Skeletal muscle tissue (tissue), 4 donors: ENCODE measurements around the gene MEF2B. TPM values are rescaled to one million over a fixed set of nuclear protein-coding genes. Genes with fewer than 3 reads are reported as not detected.
A peak's percentile ranks its signal among the peaks of the same experiment; 100 is the strongest.

ENCODE experiments used
- H3K27ac ChIP-seq: one replicate; pipeline ENCODE4 v1.7.0; 2013; ENCODE audit warnings: mild to moderate bottlenecking, low read depth, low read length, inconsistent platforms
- H3K27me3 ChIP-seq, 3 donors: one replicate each; pipeline ENCODE4 v1.7.0; 2013; ENCODE audit warnings: low read length in 3 of 3; ENCODE audit not compliant: control insufficient read depth in 3 of 3, insufficient read depth in 3 of 3
- H3K36me3 ChIP-seq, 3 donors: one replicate each; pipeline ENCODE4 v1.7.0; 2013; ENCODE audit warnings: low read length in 3 of 3; ENCODE audit not compliant: control insufficient read depth in 3 of 3, insufficient read depth in 3 of 3
- H3K4me1 ChIP-seq, 3 donors: one replicate each; pipeline ENCODE4 v1.7.0; 2013; ENCODE audit warnings: low read length in 3 of 3, mild to moderate bottlenecking in 3 of 3; ENCODE audit not compliant: control insufficient read depth in 3 of 3, insufficient read depth in 3 of 3
- H3K4me3 ChIP-seq, 3 donors: one replicate each; pipeline ENCODE4 v1.7.0; 2013; ENCODE audit warnings: low read length in 3 of 3
- H3K9ac ChIP-seq, 3 donors: one replicate each; pipeline ENCODE4 v1.7.0; 2013; ENCODE audit warnings: low read length in 3 of 3, mild to moderate bottlenecking in 3 of 3, moderate library complexity in 2 of 3, low read depth in 1 of 3
- H3K9me3 ChIP-seq, 3 donors: one replicate each; pipeline ENCODE4 v1.7.0; 2013; ENCODE audit warnings: low read length in 3 of 3; ENCODE audit not compliant: control insufficient read depth in 3 of 3
- total RNA-seq: library from RNA; depleted of rRNA; stranded (reverse); fragments of >200 nt; gene quantifications from one replicate; pipeline ENCODE4 v1.2.3, GENCODE V29; 2014
- donor health status: Osteomylitis.

The MEF2B gene
- total RNA-seq, 1 donor from 2014 or later = not detected

DNA sequence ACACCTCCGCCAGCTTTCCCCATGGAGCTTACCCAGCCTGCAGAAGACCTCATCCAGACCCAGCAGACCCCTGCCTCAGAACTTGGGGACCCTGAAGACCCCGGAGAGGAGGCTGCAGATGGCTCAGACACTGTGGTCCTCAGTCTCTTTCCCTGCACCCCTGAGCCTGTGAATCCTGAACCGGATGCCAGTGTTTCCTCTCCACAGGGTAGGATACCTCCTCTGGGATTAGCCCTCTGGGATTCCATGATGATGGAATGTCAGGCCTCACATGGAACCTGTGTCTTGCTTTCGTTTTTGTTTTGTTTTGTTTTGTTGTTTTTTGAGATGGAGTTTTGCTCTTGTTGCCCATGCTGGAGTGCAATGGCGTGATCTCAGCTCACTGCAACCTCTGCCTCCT lies 23.9 kb upstream of the MEF2B start:
- peak overlapping the region; percentile 33 to 91 (median 89) for H3K9ac ChIP-seq
- H3K27ac ChIP-seq = no peak overlapping the region
- H3K27me3 ChIP-seq = no peaks in the 10 kb centered on the region
- peaks cover 35 to 37% (median 37%) of the 10 kb centered on the region in 3 donors for H3K4me1 ChIP-seq
- H3K9me3 ChIP-seq = no peaks in the 10 kb centered on the region
- H3K36me3 ChIP-seq = peaks cover 17 to 25% (median 22%) of the 10 kb centered on the region in 3 donors
- peak overlapping the region; percentile 87 to 93 (median 90) for H3K4me3 ChIP-seq

DNA sequence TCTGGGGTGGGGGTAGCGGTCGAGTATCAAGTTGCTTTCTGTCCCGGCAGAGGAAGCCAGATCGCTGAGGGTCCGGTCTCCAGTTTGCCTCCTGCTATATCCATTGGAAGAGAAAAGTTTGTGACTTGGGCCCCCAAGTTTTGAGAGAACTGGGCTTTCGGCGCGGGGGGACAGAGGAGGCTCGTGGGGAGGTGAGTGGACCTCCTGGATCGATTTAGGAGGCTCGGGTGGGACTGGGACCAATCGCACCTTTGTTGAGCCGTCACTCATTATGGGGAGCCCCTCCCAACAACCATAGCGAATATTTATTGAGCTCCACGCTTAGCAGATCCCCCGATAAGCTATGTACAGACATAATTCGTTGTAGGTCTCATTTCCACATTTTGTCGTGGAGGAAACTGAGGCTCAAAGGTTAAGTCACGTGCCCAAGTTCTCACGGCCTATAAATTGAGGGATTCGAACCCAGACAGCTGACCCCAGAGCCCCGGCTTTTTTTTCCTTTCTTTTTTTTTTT lies 22.9 kb upstream of the MEF2B start:
- Histone ChIP-seq H3K27me3 (no peaks in the 10 kb centered on the region), H3K27ac (peak overlapping the region; percentile 99), H3K4me3 (peak overlapping the region; percentile 87 to 93 (median 90)), H3K9ac (peak overlapping the region; percentile 89 to 91 (median 90)), H3K9me3 (no peaks in the 10 kb centered on the region), H3K36me3 (peaks cover 7 to 16% (median 12%) of the 10 kb centered on the region in 3 donors), H3K4me1 (peaks cover 35 to 37% (median 37%) of the 10 kb centered on the region in 3 donors)

DNA sequence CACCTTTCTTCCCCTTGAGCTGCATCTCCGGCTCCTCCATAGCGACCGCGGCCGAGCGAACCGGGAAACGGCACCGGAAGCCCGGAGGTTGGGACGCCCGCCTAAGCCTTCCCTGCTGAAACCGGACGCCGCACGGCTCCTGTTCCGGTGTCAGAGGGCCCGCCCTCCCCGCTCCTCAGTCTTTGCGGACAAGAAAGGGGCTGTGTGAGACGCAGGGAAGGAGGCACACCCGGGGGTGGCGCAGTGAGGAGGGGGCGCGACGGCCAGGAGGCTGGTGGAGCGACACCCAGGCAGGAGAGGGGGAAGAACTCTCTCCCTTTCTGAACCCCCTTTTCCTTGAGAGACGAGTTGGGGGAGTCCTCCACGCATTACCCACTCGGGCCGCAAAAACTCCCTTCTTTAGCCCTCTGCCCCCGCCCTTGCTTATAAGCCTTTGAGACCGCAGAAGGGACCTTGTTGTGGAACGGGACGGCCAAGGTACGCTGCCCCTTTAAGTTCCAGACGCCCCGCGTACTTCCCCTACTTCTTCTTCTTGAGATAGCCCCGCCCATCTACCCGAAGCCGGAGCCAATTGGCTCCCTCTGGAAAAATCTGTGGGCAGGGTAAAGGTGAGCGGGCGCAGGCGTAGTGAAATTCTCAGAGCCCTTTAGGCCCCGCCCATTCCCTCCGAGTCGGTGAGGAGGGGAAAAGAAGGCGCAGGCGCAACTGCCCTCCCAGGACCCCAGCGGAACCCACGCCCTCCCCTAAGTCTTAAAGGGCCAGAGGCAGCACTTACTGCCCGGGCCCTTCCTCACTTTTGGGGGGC lies 22.2 kb upstream of the MEF2B start, which contains the start of the genes BORCS8 and RFXANK:
Gene BORCS8, minus strand, starts transcription at position 75 of the 805 bp plus-strand sequence. Its CDS starts 35 bp downstream, at position 40.
Gene RFXANK, plus strand, starts transcription at position 181 of the 805 bp plus-strand sequence. CDS start 1,689 bp downstream, outside the sequence.
- Histone ChIP-seq H3K27ac (peak within 1 kb of the TSS; percentile 99), H3K27me3 (no peaks in the 10 kb centered on the region), H3K36me3 (peaks cover 6 to 13% (median 10%) of the 10 kb centered on the region in 3 donors), H3K9me3 (no peaks in the 10 kb centered on the region), H3K4me3 (peak within 1 kb of the TSS; percentile 95 to 99 (median 98)), H3K9ac (peak within 1 kb of the TSS; percentile 99 to 100 (median 100)), H3K4me1 (peaks cover 35 to 37% (median 37%) of the 10 kb centered on the region in 3 donors)

DNA sequence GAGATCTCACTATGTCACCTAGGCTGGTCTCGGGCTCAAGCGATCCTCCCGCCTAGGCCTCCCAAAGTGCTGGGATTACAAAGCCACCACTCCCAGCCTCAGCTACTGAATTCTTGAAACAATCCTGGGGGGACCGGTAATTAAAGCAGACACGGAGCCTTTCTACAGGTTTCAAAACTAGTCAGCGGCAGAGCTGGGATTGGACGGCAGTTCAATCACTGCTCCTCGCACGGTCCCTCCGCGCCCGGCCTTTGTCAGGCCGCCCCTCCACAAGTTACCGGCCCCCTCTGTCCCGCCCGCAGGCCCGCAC lies 21.7 kb upstream of the MEF2B start:
- peak overlapping the region; percentile 99 to 100 (median 100) for H3K9ac ChIP-seq
- H3K4me1 ChIP-seq = peaks cover 35 to 37% (median 37%) of the 10 kb centered on the region in 3 donors
- H3K27me3 ChIP-seq = no peaks in the 10 kb centered on the region
- H3K36me3 ChIP-seq = peaks cover 3 to 10% (median 4%) of the 10 kb centered on the region in 3 donors
- H3K4me3 ChIP-seq = peak overlapping the region; percentile 95 to 99 (median 98)
- H3K9me3 ChIP-seq = no peaks in the 10 kb centered on the region
- H3K27ac ChIP-seq = peak overlapping the region; percentile 99

DNA sequence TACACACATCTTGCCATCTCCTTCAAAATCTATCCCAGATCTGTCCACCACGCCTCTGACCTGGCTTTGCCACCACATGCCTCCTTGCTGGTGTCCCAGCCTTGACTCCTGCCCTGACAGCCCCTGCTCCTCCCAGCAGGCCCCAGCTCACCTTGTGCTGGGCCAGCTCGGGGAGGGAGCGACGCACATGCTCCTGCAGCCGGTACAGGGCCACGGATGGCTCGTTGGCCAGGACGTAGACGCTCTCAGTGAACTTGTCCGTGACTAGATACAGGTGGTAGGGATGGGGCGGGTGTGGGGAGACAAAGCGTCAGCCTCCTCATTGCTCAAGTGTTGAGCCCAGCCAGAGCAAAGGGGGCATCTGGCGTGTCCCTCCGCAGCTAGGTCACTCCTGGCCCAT lies 16.7 kb upstream of the MEF2B start:
- H3K27ac ChIP-seq = no peak overlapping the region
- no peaks in the 10 kb centered on the region for H3K27me3 ChIP-seq
- no peaks in the 10 kb centered on the region for H3K9me3 ChIP-seq
- H3K36me3 ChIP-seq = peaks cover 18 to 22% (median 20%) of the 10 kb centered on the region in 3 donors
- no peak overlapping the region for H3K9ac ChIP-seq
- H3K4me3 ChIP-seq = no peak overlapping the region
- H3K4me1 ChIP-seq = peaks cover 22 to 25% (median 24%) of the 10 kb centered on the region in 3 donors

DNA sequence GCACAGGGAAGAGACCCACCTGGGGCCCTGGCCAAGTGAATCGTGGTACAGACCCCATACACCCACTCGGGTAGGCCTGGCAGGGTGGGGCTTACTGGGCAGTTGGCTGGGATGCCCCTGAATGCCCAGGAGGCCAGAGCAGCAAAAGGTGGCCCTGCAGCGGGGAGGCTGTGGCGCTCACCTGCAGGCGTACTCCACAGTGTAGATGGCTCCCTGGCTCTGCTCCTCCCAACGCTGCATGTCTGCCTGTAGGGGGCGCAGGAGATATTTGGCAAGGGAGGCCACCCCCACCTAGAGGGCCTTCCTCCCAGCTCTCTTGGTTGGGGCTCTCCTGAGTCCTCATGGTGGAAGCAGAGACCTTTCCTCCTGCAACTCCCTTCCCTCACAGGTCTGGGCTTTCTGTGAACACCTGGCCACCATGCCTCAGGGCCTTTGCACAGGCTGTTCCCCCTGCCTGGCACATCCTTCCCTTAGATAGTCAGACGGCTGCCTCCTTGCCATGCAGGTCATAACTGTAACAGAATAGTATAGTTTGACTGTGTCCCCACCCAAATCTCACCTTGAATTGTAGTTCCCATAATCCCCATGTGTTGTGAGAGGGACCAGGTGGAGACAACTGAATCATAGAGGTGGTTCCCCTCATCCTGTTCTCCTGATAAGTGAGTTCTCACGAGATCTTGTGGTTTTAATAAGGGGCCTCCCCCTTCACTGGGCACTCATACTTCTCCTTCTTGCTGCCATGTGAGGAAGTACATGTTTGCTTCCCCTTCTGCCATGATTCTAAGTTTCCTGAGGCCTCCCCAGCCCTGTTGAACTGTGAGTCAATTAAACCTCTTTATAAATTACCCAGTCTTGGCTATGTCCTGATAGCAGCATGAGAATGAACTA lies 16.0 kb upstream of the MEF2B start:
- no peak overlapping the region for H3K9ac ChIP-seq
- no peak overlapping the region for H3K4me3 ChIP-seq
- H3K9me3 ChIP-seq = no peaks in the 10 kb centered on the region
- H3K4me1 ChIP-seq = peaks cover 20 to 21% (median 20%) of the 10 kb centered on the region in 3 donors
- peaks cover 22 to 28% (median 23%) of the 10 kb centered on the region in 3 donors for H3K36me3 ChIP-seq
- no peak overlapping the region for H3K27ac ChIP-seq
- H3K27me3 ChIP-seq = no peaks in the 10 kb centered on the region

DNA sequence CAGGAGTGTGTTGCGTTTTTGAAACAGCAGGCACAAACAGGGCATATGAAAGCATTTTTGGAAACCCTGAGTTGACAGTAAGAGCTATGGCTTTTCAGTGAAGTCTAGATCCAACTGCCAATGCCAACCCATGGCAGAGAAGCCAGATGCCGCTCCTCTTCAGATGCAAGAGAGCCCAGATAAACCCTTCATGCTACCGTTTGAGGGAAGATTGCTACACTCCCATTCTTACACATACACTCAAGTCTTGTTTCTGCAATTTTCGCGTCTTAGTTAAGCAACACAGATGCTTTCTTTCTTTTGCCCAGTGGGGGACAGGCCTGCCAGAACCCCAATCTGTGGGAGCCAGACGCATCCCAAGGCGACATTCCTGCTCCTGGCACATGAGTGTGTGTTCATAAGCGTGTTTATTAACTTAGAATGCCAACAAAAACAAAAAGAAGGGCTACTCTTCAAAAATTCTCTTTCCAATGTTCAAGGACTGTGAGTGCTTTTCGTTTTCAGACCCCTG lies 11.5 kb upstream of the MEF2B start:
- H3K36me3 ChIP-seq = peaks cover 38 to 48% (median 41%) of the 10 kb centered on the region in 3 donors

DNA sequence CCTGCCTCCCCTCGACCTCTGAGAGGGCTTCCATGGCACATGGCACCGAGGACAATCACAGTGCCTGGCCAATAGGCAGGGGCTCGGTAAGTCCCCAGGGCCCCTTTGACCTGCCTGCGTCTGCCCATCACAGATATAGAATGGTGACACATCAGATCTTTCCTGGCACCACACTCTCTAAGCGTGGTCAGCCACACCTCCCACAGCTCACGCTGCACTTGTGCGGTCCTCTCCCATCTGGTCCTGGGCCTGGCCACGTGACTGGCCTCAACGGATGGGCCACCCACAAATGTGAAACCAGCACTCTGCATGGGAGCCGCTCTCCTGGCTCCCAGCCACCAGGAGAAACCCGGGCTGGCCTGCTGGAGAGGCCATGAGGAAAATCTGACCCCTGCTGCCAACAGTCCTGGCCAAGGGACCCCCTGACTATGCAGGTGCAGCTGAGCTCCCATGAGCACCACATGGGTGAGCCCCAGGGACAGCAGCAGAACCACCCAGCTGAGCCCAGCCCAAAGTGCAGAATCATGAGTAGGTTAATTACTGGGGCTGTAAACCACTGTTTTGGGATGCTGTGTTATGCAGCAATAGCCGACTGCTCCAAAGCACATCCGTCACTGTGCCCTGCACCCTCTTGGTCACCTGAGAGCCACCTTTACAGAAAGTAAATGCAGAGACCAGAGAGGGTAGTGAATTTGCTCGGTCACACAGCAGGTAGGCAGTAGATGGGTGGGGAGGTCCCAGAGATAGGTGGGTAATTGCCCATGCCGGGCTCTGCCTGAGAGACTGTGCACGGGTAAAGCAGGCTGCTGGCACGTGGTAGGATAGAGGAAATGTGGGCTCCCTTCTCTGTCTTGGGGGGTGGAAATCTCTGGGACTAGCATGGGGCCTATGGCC lies 9.7 kb upstream of the MEF2B start:
- H3K9me3 ChIP-seq = no peaks in the 10 kb centered on the region
- H3K27me3 ChIP-seq = no peaks in the 10 kb centered on the region
- no peak overlapping the region for H3K4me3 ChIP-seq
- no peak overlapping the region for H3K27ac ChIP-seq
- peaks cover 32 to 45% (median 37%) of the 10 kb centered on the region in 3 donors for H3K36me3 ChIP-seq
- no peak overlapping the region for H3K9ac ChIP-seq
- peaks cover 0 to 6% (median 0%) of the 10 kb centered on the region in 3 donors for H3K4me1 ChIP-seq

More for the DNA sequence above, 11.5 kb upstream of the MEF2B start:
- H3K27ac ChIP-seq = no peak overlapping the region
- H3K4me3 ChIP-seq = no peak overlapping the region
- H3K4me1 ChIP-seq = peaks cover 0 to 6% (median 0%) of the 10 kb centered on the region in 3 donors
- no peaks in the 10 kb centered on the region for H3K27me3 ChIP-seq
- no peaks in the 10 kb centered on the region for H3K9me3 ChIP-seq
- H3K9ac ChIP-seq = no peak overlapping the region

DNA sequence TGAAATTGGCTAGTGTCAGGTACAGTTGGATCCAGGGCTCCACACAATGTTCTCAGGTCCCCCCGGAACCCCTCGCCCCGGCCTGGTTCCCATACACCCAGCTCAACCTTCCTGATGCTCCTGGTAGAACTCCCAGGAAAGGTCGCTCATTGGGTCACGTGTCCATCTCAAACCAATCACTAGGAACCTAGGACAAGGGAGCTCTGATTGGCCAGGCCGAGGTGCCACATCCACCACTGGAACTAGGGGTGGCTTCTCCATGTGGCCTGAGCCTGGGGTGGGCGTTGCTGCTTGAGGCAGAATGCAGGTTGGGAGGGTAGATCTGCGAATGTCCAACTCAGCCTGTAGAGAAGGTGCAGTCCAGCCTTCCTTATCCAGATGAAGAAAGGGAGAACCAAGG lies 6.9 kb upstream of the MEF2B start:
- Histone ChIP-seq H3K27me3 (no peaks in the 10 kb centered on the region), H3K36me3 (peaks cover 25 to 37% (median 30%) of the 10 kb centered on the region in 3 donors)

More for the DNA sequence above, 6.9 kb upstream of the MEF2B start:
- Histone ChIP-seq H3K4me1 (peaks cover 3 to 10% (median 5%) of the 10 kb centered on the region in 3 donors), H3K9ac (no peak overlapping the region), H3K9me3 (no peaks in the 10 kb centered on the region), H3K27ac (no peak overlapping the region), H3K4me3 (no peak overlapping the region)
